Neutrophil (primary cell): ENCODE data around the gene GPN1.
"Not testable (repeated sequence)": the region's sequence is repeated elsewhere in the genome, so short reads cannot be mapped to it uniquely, and the experiment has no call there.

ENCODE experiments used
- H3K27ac ChIP-seq: fragments of 200-600 bp; sonication (generic); 2 replicates; pipeline ENCODE4 v1.5.1; 2016; ENCODE audit warnings: mild to moderate bottlenecking, moderate library complexity
- H3K27me3 ChIP-seq: fragments of 200-600 bp; sonication (generic); 2 replicates; pipeline ENCODE4 v1.6.0; 2016; ENCODE audit warnings: mild to moderate bottlenecking
- H3K36me3 ChIP-seq: fragments of 200-600 bp; sonication (generic); 2 replicates; pipeline ENCODE4 v1.5.1; 2017
- H3K4me1 ChIP-seq, 2 experiments: fragments of 200-600 bp in 1 of 2; sonication (generic) in 1 of 2; 1 replicate in 1 of 2; 2 replicates in 1 of 2; pipeline versions ENCODE4 v1.5.1 to v1.6.1; 2013 to 2016; ENCODE audit warnings: low read depth in 1 of 2, low read length in 1 of 2, mild to moderate bottlenecking in 1 of 2, moderate library complexity in 1 of 2; ENCODE audit not compliant: control insufficient read depth in 1 of 2, insufficient read depth in 1 of 2
- H3K4me3 ChIP-seq, 2 experiments: fragments of 200-600 bp in 1 of 2; sonication (generic) in 1 of 2; 1 replicate in 1 of 2; 2 replicates in 1 of 2; pipeline ENCODE4 v1.5.1; 2013 to 2016; ENCODE audit warnings: low read depth in 1 of 2, low read length in 1 of 2, mild to moderate bottlenecking in 1 of 2, moderate library complexity in 1 of 2
- H3K9me3 ChIP-seq: fragments of 200-600 bp; sonication (generic); 2 replicates; pipeline ENCODE4 v1.5.1; 2016
- TF ChIP-seq, protein P1 (sequence below): fragments of 200-600 bp; sonication (generic); IDR thresholded peaks from 2 replicates; pipeline ENCODE4 v1.5.1; 2016; ENCODE audit warnings: antibody characterized with exemption

GPN1 gene

DNA sequence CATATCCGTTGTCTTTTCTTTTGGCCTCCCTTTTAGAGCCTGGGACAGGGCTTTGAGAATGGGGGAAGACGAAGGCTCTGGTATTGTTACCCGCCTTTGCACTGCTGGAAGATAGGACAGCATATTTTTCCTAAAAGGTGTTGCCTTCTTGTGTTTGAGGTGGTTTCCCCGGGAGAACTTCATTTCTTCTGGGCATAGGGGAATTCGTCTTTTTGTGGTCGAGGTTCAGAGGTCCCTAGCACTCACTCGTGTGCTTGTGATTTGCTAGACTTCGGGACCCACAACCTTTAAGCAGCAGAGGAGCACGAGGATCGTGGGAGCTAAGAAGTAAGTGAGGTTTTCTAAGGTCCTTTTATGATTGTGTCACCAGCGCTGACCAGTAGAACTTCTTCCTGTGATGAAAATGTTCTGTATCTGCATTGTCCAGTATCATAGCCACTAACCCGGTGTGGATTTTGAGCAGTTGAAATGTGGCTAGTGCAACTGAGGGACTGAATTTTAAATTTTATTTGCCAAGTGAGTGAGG lies 45.4 kb upstream of the GPN1 start:
- no peaks in the 10 kb centered on the region for H3K9me3 ChIP-seq
- H3K4me3 ChIP-seq: peak overlapping the region; percentile 77 to 81
- H3K4me1 ChIP-seq: peaks cover 17 to 18% of the 10 kb centered on the region in 2 experiments
- peaks cover 12% of the 10 kb centered on the region for H3K27me3 ChIP-seq
- H3K36me3 ChIP-seq: no peaks in the 10 kb centered on the region
- TF ChIP-seq, protein P1, sequence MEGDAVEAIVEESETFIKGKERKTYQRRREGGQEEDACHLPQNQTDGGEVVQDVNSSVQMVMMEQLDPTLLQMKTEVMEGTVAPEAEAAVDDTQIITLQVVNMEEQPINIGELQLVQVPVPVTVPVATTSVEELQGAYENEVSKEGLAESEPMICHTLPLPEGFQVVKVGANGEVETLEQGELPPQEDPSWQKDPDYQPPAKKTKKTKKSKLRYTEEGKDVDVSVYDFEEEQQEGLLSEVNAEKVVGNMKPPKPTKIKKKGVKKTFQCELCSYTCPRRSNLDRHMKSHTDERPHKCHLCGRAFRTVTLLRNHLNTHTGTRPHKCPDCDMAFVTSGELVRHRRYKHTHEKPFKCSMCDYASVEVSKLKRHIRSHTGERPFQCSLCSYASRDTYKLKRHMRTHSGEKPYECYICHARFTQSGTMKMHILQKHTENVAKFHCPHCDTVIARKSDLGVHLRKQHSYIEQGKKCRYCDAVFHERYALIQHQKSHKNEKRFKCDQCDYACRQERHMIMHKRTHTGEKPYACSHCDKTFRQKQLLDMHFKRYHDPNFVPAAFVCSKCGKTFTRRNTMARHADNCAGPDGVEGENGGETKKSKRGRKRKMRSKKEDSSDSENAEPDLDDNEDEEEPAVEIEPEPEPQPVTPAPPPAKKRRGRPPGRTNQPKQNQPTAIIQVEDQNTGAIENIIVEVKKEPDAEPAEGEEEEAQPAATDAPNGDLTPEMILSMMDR: no peak
- H3K27ac ChIP-seq: peak overlapping the region; percentile 77

DNA sequence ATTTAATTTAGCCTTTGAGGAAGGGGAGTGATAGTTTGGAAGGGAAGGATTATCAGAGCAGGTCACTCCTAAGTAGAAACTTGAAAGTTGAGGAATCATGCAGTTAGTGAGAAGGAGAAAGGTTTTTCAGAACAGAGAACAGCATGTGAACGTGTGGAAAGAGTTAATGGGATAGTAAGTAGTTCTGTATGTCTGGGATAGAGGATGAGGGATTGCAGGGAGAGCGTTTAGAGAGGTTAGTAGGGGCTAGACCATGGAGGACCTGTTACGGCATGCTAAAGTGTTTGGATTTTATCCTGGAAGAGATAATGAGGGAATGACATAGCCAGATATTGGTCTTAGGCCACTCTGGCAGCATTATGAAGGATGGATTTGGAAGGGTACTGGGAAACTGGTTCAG lies 44.3 kb upstream of the GPN1 start:
- H3K9me3 ChIP-seq: no peaks in the 10 kb centered on the region
- peaks cover 2% of the 10 kb centered on the region for H3K27me3 ChIP-seq
- no peak overlapping the region for H3K4me3 ChIP-seq
- H3K36me3 ChIP-seq: no peaks in the 10 kb centered on the region
- peaks cover 17 to 18% of the 10 kb centered on the region in 2 experiments for H3K4me1 ChIP-seq
- H3K27ac ChIP-seq: no peak overlapping the region
- TF ChIP-seq, protein P1: no peak

DNA sequence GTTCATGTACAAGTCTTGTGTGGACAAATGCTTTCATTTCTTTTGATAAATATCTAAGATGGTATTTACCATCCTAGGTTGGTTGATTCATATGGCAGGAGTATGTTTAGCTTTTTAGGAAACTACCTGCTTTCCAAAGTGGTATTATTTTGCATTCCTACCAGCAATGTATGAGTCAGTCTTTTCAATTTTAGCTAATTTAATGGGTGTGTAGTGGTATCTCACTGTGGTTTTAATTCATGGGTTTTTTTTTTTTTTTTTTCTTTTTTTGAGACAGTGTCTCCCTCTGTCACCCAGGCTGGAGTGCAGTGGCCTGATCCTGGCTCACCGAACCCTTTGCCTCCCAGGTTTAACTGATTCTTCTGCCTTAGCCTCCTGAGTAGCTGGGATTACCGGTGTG lies 41.8 kb upstream of the GPN1 start:
- TF ChIP-seq, protein P1: no peak
- H3K9me3 ChIP-seq: no peaks in the 10 kb centered on the region
- no peak overlapping the region for H3K4me3 ChIP-seq
- peaks cover 17 to 26% of the 10 kb centered on the region in 2 experiments for H3K4me1 ChIP-seq
- H3K36me3 ChIP-seq: no peaks in the 10 kb centered on the region
- H3K27ac ChIP-seq: no peak overlapping the region
- H3K27me3 ChIP-seq: no peaks in the 10 kb centered on the region

DNA sequence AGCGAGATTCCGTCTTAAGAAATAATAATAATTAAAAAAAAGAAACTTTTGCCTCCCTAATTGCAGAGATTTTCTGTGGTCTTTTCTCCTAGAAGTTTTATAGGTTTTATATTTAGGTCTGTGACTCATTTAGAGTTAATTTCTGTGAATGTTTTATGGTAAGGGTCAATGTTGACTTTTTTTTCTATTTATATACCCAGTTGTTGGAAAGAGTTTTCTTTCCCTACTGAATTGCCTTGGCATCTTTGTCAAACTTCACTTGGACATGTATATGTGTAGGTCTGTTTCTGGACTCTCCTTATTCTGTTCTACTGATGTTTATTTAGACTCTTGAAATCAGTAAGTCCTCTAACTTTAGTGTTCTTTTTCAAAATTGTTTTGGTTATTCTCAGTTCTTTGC lies 40.5 kb upstream of the GPN1 start:
- H3K36me3 ChIP-seq: no peaks in the 10 kb centered on the region
- peaks cover 14 to 24% of the 10 kb centered on the region in 2 experiments for H3K4me1 ChIP-seq
- H3K27me3 ChIP-seq: no peaks in the 10 kb centered on the region
- H3K9me3 ChIP-seq: no peaks in the 10 kb centered on the region
- TF ChIP-seq, protein P1: no peak
- H3K27ac ChIP-seq: no peak overlapping the region
- H3K4me3 ChIP-seq: no peak overlapping the region

DNA sequence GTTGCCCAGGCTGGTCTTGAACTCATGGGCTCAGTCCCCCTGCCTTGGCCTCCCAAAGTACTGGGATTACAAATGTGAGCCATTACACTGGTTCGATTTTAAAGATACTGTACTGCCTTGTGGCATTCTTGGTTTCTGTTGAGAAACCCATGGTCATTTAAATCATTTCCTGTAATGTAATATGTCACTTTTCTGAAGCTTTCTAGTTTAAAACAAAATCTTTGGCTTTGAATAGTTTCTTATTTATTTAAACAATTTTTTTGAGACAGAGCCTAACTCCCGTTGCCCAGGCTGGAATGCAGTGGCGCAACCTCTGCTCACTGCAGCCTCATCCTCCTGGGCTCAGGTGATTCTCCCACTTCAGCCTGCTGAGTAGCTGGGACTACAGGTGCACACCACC lies 37.1 kb upstream of the GPN1 start:
- no peak overlapping the region for H3K27ac ChIP-seq
- H3K9me3 ChIP-seq: peaks cover 11% of the 10 kb centered on the region
- peaks cover 0 to 8% of the 10 kb centered on the region in 2 experiments for H3K4me1 ChIP-seq
- TF ChIP-seq, protein P1: no peak
- H3K4me3 ChIP-seq: no peak overlapping the region
- H3K27me3 ChIP-seq: no peaks in the 10 kb centered on the region
- no peaks in the 10 kb centered on the region for H3K36me3 ChIP-seq

DNA sequence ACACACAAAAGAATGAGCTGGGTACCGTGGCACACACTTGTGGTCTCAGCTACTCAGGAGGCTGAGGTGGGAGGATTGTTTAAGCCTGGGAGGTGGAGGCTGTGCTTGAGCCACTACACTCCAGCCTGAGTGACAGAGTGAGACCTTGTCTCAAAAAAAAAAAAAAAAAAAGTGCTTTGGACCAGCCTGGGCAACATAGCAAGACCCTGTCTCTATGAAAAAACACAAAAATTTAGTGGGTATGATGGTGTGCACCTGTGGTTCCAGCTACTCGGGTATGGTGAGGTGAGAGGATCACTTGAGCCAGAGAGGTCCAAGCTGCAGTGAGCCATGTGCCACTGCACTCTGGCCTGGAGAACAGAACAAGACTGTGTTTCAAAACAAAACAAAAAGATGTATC lies 35.6 kb upstream of the GPN1 start:
- Histone ChIP-seq H3K4me3 (no peak overlapping the region), H3K27me3 (no peaks in the 10 kb centered on the region), H3K9me3 (peaks cover 11% of the 10 kb centered on the region), H3K36me3 (peaks cover 4% of the 10 kb centered on the region), H3K4me1 (peaks cover 0 to 8% of the 10 kb centered on the region in 2 experiments), H3K27ac (no peak overlapping the region)
- TF ChIP-seq, protein P1: no peak

DNA sequence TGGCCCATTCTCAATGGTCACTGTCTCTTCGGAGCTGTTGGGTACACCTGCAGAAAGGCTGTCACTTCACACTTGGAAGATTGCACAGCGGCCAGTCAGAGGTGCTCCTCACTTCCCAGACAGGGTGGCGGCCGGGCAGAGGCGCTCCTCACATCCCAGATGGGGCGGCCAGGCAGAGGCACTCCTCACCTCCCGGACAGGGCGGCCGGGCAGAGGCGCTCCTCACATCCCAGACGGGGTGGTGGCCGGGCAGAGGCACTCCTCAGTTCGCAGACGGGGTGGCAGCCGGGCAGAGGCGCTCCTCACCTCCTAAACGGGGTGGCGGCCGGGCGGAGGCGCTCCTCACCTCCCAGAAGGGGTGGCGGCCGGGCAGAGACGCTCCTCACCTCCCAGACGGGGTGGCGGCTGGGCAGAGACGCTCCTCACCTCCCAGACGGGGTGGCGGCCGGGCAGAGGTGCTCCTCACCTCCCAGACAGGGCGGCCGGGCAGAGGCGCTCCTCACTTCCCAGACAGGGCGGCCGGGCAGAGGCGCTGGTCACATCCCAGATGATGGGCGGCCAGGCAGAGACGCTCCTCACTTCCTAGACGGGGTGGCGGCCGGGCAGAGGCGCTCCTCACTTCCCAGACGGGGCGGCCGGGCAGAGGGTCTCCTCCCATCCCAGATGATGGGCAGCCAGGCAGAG lies 34.7 kb upstream of the GPN1 start:
- H3K36me3 ChIP-seq, H3K4me1 ChIP-seq, H3K27me3 ChIP-seq, H3K4me3 ChIP-seq, H3K27ac ChIP-seq: not testable (repeated sequence)
- peaks cover 11% of the 10 kb centered on the region for H3K9me3 ChIP-seq

DNA sequence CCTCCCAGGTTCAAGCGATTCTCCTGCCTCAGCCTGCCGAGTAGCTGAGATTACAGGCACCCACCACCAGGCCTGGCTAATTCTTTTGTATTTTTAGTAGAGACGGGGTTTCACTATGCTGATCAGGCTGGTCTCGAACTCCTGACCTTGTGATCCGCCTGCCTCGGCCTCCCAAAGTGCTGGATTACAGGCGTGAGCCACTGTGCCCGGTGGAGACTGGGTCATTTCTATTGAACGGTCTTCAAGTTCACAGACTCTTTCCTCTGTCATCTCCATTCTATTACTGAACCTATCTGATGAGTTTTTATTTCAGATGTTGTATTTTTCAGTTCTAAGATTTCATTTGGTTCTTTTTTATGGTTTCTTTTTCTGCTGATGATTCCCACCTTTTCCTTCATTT lies 33.4 kb upstream of the GPN1 start:
- not testable (repeated sequence) for H3K27me3 ChIP-seq, H3K4me3 ChIP-seq, H3K4me1 ChIP-seq, H3K27ac ChIP-seq
- peaks cover 16% of the 10 kb centered on the region for H3K36me3 ChIP-seq
- H3K9me3 ChIP-seq: peaks cover 11% of the 10 kb centered on the region
